ENCODE data around the gene CDH5. TPM values are rescaled to one million over a fixed set of nuclear protein-coding genes. Genes with fewer than 3 reads are reported as not detected.

The CDH5 gene, protein sequence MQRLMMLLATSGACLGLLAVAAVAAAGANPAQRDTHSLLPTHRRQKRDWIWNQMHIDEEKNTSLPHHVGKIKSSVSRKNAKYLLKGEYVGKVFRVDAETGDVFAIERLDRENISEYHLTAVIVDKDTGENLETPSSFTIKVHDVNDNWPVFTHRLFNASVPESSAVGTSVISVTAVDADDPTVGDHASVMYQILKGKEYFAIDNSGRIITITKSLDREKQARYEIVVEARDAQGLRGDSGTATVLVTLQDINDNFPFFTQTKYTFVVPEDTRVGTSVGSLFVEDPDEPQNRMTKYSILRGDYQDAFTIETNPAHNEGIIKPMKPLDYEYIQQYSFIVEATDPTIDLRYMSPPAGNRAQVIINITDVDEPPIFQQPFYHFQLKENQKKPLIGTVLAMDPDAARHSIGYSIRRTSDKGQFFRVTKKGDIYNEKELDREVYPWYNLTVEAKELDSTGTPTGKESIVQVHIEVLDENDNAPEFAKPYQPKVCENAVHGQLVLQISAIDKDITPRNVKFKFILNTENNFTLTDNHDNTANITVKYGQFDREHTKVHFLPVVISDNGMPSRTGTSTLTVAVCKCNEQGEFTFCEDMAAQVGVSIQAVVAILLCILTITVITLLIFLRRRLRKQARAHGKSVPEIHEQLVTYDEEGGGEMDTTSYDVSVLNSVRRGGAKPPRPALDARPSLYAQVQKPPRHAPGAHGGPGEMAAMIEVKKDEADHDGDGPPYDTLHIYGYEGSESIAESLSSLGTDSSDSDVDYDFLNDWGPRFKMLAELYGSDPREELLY
- 7.5 TPM for total RNA-seq
- 12.0 TPM for polyA plus RNA-seq
- long read RNA-seq, donor 1 = 0 reads
- long read RNA-seq, donor 2 = 0 reads
- long read RNA-seq, donor 3 = 0 reads
- long read RNA-seq, donor 4, full-length matches to known transcripts = 1 of 1 reads
- long read RNA-seq, donor 4, partial matches to known transcripts = 0 of 1 reads
- long read RNA-seq, donor 4, other reads (novel, unspliced or antisense) = 0 of 1 reads
- long read RNA-seq, donor 5, full-length matches to known transcripts = 4 of 4 reads
- long read RNA-seq, donor 5, partial matches to known transcripts = 0 of 4 reads
- long read RNA-seq, donor 5, other reads (novel, unspliced or antisense) = 0 of 4 reads
- long read RNA-seq, donor 6, full-length matches to known transcripts = 3 of 3 reads
- long read RNA-seq, donor 6, partial matches to known transcripts = 0 of 3 reads
- long read RNA-seq, donor 6, other reads (novel, unspliced or antisense) = 0 of 3 reads
- long read RNA-seq, donor 7, full-length matches to known transcripts = 1 of 1 reads
- long read RNA-seq, donor 7, partial matches to known transcripts = 0 of 1 reads
- long read RNA-seq, donor 7, other reads (novel, unspliced or antisense) = 0 of 1 reads
- long read RNA-seq, donor 8, full-length matches to known transcripts = 2 of 2 reads
- long read RNA-seq, donor 8, partial matches to known transcripts = 0 of 2 reads
- long read RNA-seq, donor 8, other reads (novel, unspliced or antisense) = 0 of 2 reads
- long read RNA-seq, donor 9, full-length matches to known transcripts = 4 of 4 reads
- long read RNA-seq, donor 9, partial matches to known transcripts = 0 of 4 reads
- long read RNA-seq, donor 9, other reads (novel, unspliced or antisense) = 0 of 4 reads
- long read RNA-seq, donor 10, full-length matches to known transcripts = 3 of 3 reads
- long read RNA-seq, donor 10, partial matches to known transcripts = 0 of 3 reads
- long read RNA-seq, donor 10, other reads (novel, unspliced or antisense) = 0 of 3 reads

DNA sequence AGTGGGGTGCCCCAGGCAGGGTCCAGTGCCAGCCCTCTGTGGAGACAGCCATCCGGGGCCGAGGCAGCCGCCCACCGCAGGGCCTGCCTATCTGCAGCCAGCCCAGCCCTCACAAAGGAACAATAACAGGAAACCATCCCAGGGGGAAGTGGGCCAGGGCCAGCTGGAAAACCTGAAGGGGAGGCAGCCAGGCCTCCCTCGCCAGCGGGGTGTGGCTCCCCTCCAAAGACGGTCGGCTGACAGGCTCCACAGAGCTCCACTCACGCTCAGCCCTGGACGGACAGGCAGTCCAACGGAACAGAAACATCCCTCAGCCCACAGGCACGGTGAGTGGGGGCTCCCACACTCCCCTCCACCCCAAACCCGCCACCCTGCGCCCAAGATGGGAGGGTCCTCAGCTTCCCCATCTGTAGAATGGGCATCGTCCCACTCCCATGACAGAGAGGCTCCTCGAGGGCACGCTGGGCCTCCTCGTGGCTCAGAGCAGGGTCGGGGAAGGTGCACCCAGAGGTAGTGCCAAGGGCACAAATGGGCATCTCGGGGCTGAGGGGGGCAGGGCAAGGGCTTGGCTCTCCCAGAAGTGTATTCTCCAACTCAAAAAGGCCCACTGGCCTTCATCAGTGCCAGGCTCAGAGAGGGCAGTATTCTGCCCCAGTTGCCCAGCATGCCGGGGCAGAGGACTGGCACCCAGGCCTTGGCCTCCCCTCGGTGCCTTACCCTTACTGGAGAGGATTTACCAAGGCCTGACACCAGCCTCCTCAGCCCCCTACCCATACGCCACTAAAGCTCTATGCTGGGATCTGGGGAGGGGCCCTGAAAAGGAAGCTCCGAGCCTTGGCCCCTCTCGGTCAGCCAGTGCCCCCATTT, at the start of gene CDH5:
Gene CDH5, plus strand, starts transcription at position 259 of the 867 bp plus-strand sequence. CDS start 12,647 bp downstream, outside the sequence.
- H3K27me3 ChIP-seq (ENCODE audit: control insufficient read depth in 2 of 2, insufficient read depth in 1 of 2, low read length in 1 of 2) = peaks cover 0 to 22% of the 10 kb centered on the region in 2 donors
- DNase-seq (ENCODE audit: low read depth in 6 of 9, low spot score in 9 of 9) = no peak
- 86% methylated on average over 25 of the region's 25 CpGs for whole genome bisulfite sequencing
- no peaks in the 10 kb centered on the region for H3K4me1 ChIP-seq (ENCODE audit: control insufficient read depth in 2 of 2, insufficient read depth in 2 of 2, low read length in 2 of 2)
- peak within 1 kb of the TSS in 1 of 2 donors; percentile 33 for H3K27ac ChIP-seq (ENCODE audit: low read depth in 1 of 2, low read length in 1 of 2)
- no peaks in the 10 kb centered on the region for H3K9me3 ChIP-seq (ENCODE audit: control insufficient read depth in 2 of 2, insufficient read depth in 1 of 2, low read length in 1 of 2)
- H3K36me3 ChIP-seq (ENCODE audit: control insufficient read depth in 2 of 2, insufficient read depth in 2 of 2, low read length in 1 of 2) = no peaks in the 10 kb centered on the region
- H3K4me3 ChIP-seq (ENCODE audit: low read length in 2 of 2) = no peak within 1 kb of the TSS

DNA sequence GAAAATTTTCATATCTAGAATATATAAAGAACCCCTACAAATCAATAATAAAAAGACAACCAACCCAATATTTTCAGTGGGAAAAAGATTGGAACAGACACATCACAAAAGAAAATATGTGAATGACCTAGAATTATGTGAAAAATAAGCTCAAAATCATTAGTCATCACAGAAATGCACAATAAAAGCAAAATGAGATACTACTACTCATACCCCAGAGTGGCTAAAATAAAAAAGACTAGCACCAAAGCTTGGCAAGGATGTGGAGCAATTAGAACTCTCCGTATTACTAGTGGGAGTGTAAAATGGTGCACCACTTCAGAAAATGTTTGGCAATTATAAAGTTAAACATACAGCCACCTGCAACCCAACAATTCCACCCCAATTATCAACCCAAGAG, 48.0 kb upstream of the CDH5 start:
- H3K27me3 ChIP-seq (ENCODE audit: control insufficient read depth in 2 of 2, insufficient read depth in 1 of 2, low read length in 1 of 2) = peaks cover 0 to 2% of the 10 kb centered on the region in 2 donors
- no peaks in the 10 kb centered on the region for H3K9me3 ChIP-seq (ENCODE audit: control insufficient read depth in 2 of 2, insufficient read depth in 1 of 2, low read length in 1 of 2)
- no peaks in the 10 kb centered on the region for H3K4me1 ChIP-seq (ENCODE audit: control insufficient read depth in 2 of 2, insufficient read depth in 2 of 2, low read length in 2 of 2)
- no peak overlapping the region for H3K4me3 ChIP-seq (ENCODE audit: low read length in 2 of 2)
- H3K36me3 ChIP-seq (ENCODE audit: control insufficient read depth in 2 of 2, insufficient read depth in 2 of 2, low read length in 1 of 2) = no peaks in the 10 kb centered on the region
- WGBS = 96% methylated on average over 1 of the region's 1 CpG
- H3K27ac ChIP-seq (ENCODE audit: low read depth in 1 of 2, low read length in 1 of 2) = no peak overlapping the region
- DNase-seq (ENCODE audit: low read depth in 6 of 9, low spot score in 9 of 9) = no peak

DNA sequence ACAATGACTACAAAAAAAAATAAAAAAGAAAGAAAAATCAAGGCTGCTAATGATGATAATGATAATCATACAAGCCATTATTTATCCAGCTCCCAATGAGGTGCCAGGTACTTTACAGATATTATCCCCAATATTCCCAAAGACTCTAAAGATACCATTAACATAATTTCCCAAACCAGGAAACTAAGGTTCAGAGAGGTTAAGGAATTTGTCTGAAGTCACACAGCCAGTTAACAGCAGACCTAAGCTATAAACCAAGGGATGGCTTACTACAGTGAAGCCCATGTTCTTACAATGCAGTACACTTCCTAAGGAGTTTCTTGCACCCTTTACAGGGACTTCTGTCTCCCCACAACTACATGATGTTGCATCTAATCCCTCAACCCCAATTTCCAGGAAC, 45.7 kb upstream of the CDH5 start:
- Histone ChIP-seq H3K27ac (ENCODE audit: low read depth in 1 of 2, low read length in 1 of 2) (no peak overlapping the region), H3K4me1 (ENCODE audit: control insufficient read depth in 2 of 2, insufficient read depth in 2 of 2, low read length in 2 of 2) (no peaks in the 10 kb centered on the region), H3K36me3 (ENCODE audit: control insufficient read depth in 2 of 2, insufficient read depth in 2 of 2, low read length in 1 of 2) (no peaks in the 10 kb centered on the region), H3K9me3 (ENCODE audit: control insufficient read depth in 2 of 2, insufficient read depth in 1 of 2, low read length in 1 of 2) (no peaks in the 10 kb centered on the region), H3K27me3 (ENCODE audit: control insufficient read depth in 2 of 2, insufficient read depth in 1 of 2, low read length in 1 of 2) (peaks cover 0 to 5% of the 10 kb centered on the region in 2 donors), H3K4me3 (ENCODE audit: low read length in 2 of 2) (no peak overlapping the region)
- DNase-seq (ENCODE audit: low read depth in 6 of 9, low spot score in 9 of 9) = no peak

DNA sequence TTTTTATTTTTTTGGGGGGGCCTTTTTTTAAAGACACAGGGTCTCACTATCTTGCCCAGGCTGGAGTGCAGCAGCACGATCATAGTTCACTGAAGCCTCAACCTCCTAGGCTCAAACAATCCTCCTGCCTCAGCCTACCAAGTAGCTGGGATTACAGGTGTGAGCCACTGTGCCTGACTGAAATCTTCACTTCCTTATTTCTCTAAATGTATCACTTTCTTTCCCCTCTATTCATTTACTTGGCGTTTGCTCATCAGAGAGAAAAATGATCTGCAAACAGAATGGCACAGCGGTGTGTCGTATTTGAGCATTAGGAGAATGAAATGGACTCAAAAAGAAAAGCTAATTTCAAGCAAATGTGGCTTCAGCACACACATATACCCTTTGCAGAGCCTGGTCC, 44.3 kb upstream of the CDH5 start:
- H3K4me1 ChIP-seq (ENCODE audit: control insufficient read depth in 2 of 2, insufficient read depth in 2 of 2, low read length in 2 of 2) = no peaks in the 10 kb centered on the region
- peaks cover 0 to 5% of the 10 kb centered on the region in 2 donors for H3K27me3 ChIP-seq (ENCODE audit: control insufficient read depth in 2 of 2, insufficient read depth in 1 of 2, low read length in 1 of 2)
- H3K4me3 ChIP-seq (ENCODE audit: low read length in 2 of 2) = no peak overlapping the region
- no peak overlapping the region for H3K27ac ChIP-seq (ENCODE audit: low read depth in 1 of 2, low read length in 1 of 2)
- no peak for DNase-seq (ENCODE audit: low read depth in 6 of 9, low spot score in 9 of 9)
- H3K36me3 ChIP-seq (ENCODE audit: control insufficient read depth in 2 of 2, insufficient read depth in 2 of 2, low read length in 1 of 2) = no peaks in the 10 kb centered on the region
- no peaks in the 10 kb centered on the region for H3K9me3 ChIP-seq (ENCODE audit: control insufficient read depth in 2 of 2, insufficient read depth in 1 of 2, low read length in 1 of 2)
- 64% methylated on average over 4 of the region's 4 CpGs for WGBS

DNA sequence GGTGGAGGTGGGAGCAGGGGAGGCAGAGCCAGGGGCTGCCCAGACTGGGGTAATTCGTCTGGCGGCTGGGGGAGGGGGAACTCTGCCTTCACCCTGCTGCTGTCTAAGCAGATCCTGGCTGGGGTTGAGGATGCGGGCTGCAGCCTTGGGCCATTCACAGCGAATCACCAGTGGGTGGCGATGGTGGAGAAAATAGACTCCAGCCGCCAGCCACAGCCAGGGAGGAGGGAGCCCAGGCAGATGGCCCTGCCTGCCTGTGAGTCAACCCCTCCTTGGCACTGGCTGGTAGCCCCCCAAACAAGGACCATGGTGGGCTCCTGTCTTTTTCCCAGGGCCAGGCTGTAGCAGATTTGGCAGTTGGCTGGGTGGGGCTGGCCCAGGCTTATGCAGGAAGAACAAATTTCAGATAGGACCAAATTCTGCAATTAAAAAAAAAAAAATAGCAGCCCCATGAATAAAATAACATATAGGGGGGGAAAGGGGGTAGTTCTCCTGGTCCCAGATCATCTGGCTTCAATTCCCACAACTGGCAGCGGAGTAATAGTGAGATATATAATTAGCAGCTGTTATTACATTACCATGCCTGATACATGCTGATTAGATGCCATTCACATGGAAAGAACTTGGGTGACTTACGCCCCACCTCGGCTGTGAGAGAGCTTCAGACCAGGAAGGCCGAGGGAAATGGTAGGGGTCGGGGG, 41.5 kb upstream of the CDH5 start:
- Histone ChIP-seq H3K4me1 (ENCODE audit: control insufficient read depth in 2 of 2, insufficient read depth in 2 of 2, low read length in 2 of 2) (no peaks in the 10 kb centered on the region), H3K4me3 (ENCODE audit: low read length in 2 of 2) (no peak overlapping the region), H3K27me3 (ENCODE audit: control insufficient read depth in 2 of 2, insufficient read depth in 1 of 2, low read length in 1 of 2) (peaks cover 0 to 5% of the 10 kb centered on the region in 2 donors), H3K27ac (ENCODE audit: low read depth in 1 of 2, low read length in 1 of 2) (no peak overlapping the region), H3K9me3 (ENCODE audit: control insufficient read depth in 2 of 2, insufficient read depth in 1 of 2, low read length in 1 of 2) (no peaks in the 10 kb centered on the region), H3K36me3 (ENCODE audit: control insufficient read depth in 2 of 2, insufficient read depth in 2 of 2, low read length in 1 of 2) (no peaks in the 10 kb centered on the region)
- 76% methylated on average over 11 of the region's 11 CpGs for WGBS
- no peak for DNase-seq (ENCODE audit: low read depth in 6 of 9, low spot score in 9 of 9)

DNA sequence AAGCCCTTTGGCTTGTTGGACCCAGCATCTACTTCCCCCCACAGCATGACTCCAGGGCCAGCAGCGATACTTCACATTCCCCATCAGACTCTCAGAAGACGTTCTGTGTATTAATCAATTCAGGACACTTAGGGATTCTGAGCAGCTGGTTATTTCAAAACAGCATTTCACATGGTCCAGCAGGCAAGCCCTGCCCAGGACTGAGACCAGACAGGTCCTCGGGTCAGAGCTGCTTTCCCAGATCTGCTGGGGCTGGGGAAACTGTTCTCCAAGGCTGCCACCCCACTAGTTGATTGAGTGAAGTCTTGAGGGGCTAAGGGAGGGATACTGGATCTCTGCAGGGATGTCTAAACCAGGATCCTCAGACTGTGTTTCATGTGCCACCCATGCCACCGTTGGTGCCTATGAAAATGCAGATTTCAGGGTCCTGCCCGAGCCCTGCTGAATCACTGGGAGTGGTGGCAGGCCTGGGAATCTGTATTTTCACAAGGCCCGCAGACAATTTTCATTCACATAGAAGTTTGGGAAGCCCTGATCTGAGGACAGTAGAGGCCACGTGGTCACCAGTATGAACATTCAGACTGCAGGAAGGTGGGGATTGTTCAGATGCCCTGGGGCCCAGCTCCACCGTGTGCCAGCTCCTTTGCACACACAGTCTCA, 40.6 kb upstream of the CDH5 start:
- Histone ChIP-seq H3K4me1 (ENCODE audit: control insufficient read depth in 2 of 2, insufficient read depth in 2 of 2, low read length in 2 of 2) (no peaks in the 10 kb centered on the region), H3K27me3 (ENCODE audit: control insufficient read depth in 2 of 2, insufficient read depth in 1 of 2, low read length in 1 of 2) (peaks cover 0 to 4% of the 10 kb centered on the region in 2 donors), H3K27ac (ENCODE audit: low read depth in 1 of 2, low read length in 1 of 2) (no peak overlapping the region), H3K4me3 (ENCODE audit: low read length in 2 of 2) (no peak overlapping the region), H3K9me3 (ENCODE audit: control insufficient read depth in 2 of 2, insufficient read depth in 1 of 2, low read length in 1 of 2) (no peaks in the 10 kb centered on the region), H3K36me3 (ENCODE audit: control insufficient read depth in 2 of 2, insufficient read depth in 2 of 2, low read length in 1 of 2) (no peaks in the 10 kb centered on the region)
- no peak for DNase-seq (ENCODE audit: low read depth in 6 of 9, low spot score in 9 of 9)
- WGBS = 93% methylated on average over 8 of the region's 8 CpGs

DNA sequence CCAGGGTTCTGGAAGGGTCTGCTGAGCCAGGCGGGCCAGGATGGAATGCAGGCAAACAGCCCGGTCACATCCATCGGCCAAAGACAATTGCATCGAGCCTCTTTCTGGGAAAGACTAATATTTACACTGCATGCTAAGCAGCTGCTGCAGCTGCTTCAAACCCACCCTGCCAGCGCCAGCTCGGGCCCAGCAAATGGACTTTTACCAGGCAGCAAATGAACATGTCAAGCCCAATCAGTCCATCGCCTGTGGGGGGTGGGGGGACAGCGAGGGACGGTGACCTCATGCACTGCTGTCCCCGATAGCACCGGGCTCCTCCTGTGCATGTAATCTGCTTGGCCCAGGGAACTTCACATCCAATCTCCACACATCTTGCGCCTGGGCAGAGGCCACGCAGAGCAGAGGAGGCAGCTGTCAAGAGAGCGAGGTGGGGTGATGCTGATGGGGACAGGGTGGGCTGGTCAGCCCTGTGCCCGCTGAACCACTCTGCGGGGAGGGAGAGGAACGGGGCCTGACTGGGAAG, 39.4 kb upstream of the CDH5 start:
- Histone ChIP-seq H3K4me3 (ENCODE audit: low read length in 2 of 2) (no peak overlapping the region), H3K27me3 (ENCODE audit: control insufficient read depth in 2 of 2, insufficient read depth in 1 of 2, low read length in 1 of 2) (peaks cover 0 to 5% of the 10 kb centered on the region in 2 donors), H3K27ac (ENCODE audit: low read depth in 1 of 2, low read length in 1 of 2) (no peak overlapping the region), H3K36me3 (ENCODE audit: control insufficient read depth in 2 of 2, insufficient read depth in 2 of 2, low read length in 1 of 2) (no peaks in the 10 kb centered on the region), H3K4me1 (ENCODE audit: control insufficient read depth in 2 of 2, insufficient read depth in 2 of 2, low read length in 2 of 2) (no peaks in the 10 kb centered on the region), H3K9me3 (ENCODE audit: control insufficient read depth in 2 of 2, insufficient read depth in 1 of 2, low read length in 1 of 2) (no peaks in the 10 kb centered on the region)
- DNase-seq (ENCODE audit: low read depth in 6 of 9, low spot score in 9 of 9) = no peak
- WGBS = 92% methylated on average over 17 of the region's 17 CpGs

Measured in thymus (tissue), 14 donors.